Testis (tissue), 2 donors: ENCODE results near the gene LDLRAD4.

ENCODE experiments used
- CTCF ChIP-seq, 3 experiments: fragments of 450-650 bp in 2 of 3; fragments of 200-600 bp in 1 of 3; sonication (generic) in 1 of 3; IDR thresholded peaks; one replicate each; pipeline ENCODE4 v1.5.1; 2016 to 2019; ENCODE audit warnings: antibody characterized with exemption in 3 of 3, mild to moderate bottlenecking in 2 of 3, moderate library complexity in 1 of 3
- POLR2A ChIP-seq: fragments of 450-650 bp; IDR thresholded peaks from one replicate; pipeline ENCODE4 v1.6.1; 2017; ENCODE audit warnings: antibody characterized with exemption, mild to moderate bottlenecking, moderate library complexity

GRCh38 chr18:13416208-13416607 lies 197.6 kb downstream of the LDLRAD4 start:
- TF ChIP-seq CTCF (IDR thresholded peaks at IDR 0.05) = no peak
- TF ChIP-seq POLR2A = no peak
